Adrenal gland (tissue), 12 donors: ENCODE data around the gene FAT1. TPM values are rescaled to one million over a fixed set of nuclear protein-coding genes. Genes with fewer than 3 reads are reported as not detected.

ENCODE experiments used
- DNase-seq, 7 donors: peaks; one replicate each; pipeline ENCODE4 v3.0.0-alpha.2; 2019 to 2020
- H3K27ac ChIP-seq, 5 donors: fragments of 200-600 bp; sonication (generic) in 4 of 5; 1 replicate in 3 of 5; 2 replicates in 2 of 5; pipeline versions ENCODE4 v1.5.1 to v1.8.0; 2016 to 2020; ENCODE audit warnings: mild to moderate bottlenecking in 1 of 5
- H3K27me3 ChIP-seq: fragments of 200-600 bp; 2 replicates; pipeline ENCODE4 v1.8.0; 2021
- H3K36me3 ChIP-seq, 2 donors: fragments of 200-600 bp; replicated peaks in 1 of 2; 1 replicate in 1 of 2; 2 replicates in 1 of 2; pipeline versions ENCODE4 v1.5.1 to v1.8.0; 2018 to 2022
- H3K4me1 ChIP-seq, 2 donors: fragments of 200-600 bp; replicated peaks in 1 of 2; 1 replicate in 1 of 2; 2 replicates in 1 of 2; pipeline versions ENCODE4 v1.5.1 to v1.8.0; 2018 to 2021
- H3K4me3 ChIP-seq, 4 donors: fragments of 200-600 bp; sonication (generic) in 3 of 4; one replicate each; pipeline ENCODE4 v1.5.1; 2016 to 2018
- H3K9me3 ChIP-seq, 3 donors: fragments of 200-600 bp; sonication (generic) in 1 of 3; replicated peaks in 1 of 3; 1 replicate in 2 of 3; 2 replicates in 1 of 3; pipeline versions ENCODE4 v1.5.1 to v1.8.0; 2016 to 2021
- CTCF ChIP-seq, 6 experiments: fragments of 450-650 bp in 4 of 6; fragments of 200-600 bp in 2 of 6; sonication (generic) in 1 of 6; IDR thresholded peaks; 1 replicate in 5 of 6; 2 replicates in 1 of 6; pipeline versions ENCODE4 v1.5.1 to v1.8.0; 2016 to 2021; ENCODE audit warnings: antibody characterized with exemption in 6 of 6, mild to moderate bottlenecking in 2 of 6, moderate library complexity in 1 of 6
- POLR2A ChIP-seq, 2 donors: fragments of 450-650 bp; IDR thresholded peaks; one replicate each; pipeline ENCODE4 v1.6.1; 2017; ENCODE audit warnings: antibody characterized with exemption in 2 of 2, mild to moderate bottlenecking in 2 of 2, moderate library complexity in 1 of 2
- WGBS, 4 donors: extraction: QIAGEN DNeasy Blood & Tissue Kit in 2 of 4; methylation state at CpG; one replicate each; pipeline versions ENCODE4 v1.1.5 to v1.1.7; 2013 to 2017; 5-methylcytosine and 5-hydroxymethylcytosine counted together
- intact Hi-C, 2 donors: fragments of 100-400 bp; cut with DNase I; formaldehyde crosslinking; loops; one replicate each; pipeline versions ENCODE4 v1.14.1 to v1.15.0; 2022 to 2023
- polyA plus RNA-seq, 3 donors: library from polyadenylated mRNA; stranded (reverse); fragments of 200-250 nt in 2 of 3; fragments of 350-450 nt in 1 of 3; fragmentation: Illumina TruSeq in 1 of 3; extraction: RNeasy Lipid Tissue Mini Kit (QIAGEN cat#74804) in 1 of 3; gene quantifications; one replicate each; pipeline ENCODE4 v1.2.3, GENCODE V29; 2013 to 2014
- total RNA-seq, 9 donors: library from RNA; depleted of rRNA in 4 of 9; stranded (reverse); fragments of >200 nt in 4 of 9; fragments of 120-200 nt in 1 of 9; fragmentation: NEBNext Ultra II Directional in 1 of 9; extraction: Animal tissue kit (Norgen Biotek cat#: 25700) in 1 of 9; gene quantifications; one replicate each; pipeline versions ENCODE4 v1.1.0 to v1.2.4, GENCODE V29; 2013 to 2023
- donor health status: healthy with polysubstance abuse.
- donor health status: Bipolar disorder and iron deficiency.
- donor health status: DM: yes; HTN: yes; CAD: no.
- donor health status: DM: no; HTN: no; CAD: no.
- donor health status: DM: no; HTN: no; CAD: no.
- donor health status: DM: yes; HTN: yes; CAD: no.

FAT1 gene
- total and polyA plus RNA-seq, 12 donors, result 0.79 to 147 (median 6.3) TPM

DNA sequence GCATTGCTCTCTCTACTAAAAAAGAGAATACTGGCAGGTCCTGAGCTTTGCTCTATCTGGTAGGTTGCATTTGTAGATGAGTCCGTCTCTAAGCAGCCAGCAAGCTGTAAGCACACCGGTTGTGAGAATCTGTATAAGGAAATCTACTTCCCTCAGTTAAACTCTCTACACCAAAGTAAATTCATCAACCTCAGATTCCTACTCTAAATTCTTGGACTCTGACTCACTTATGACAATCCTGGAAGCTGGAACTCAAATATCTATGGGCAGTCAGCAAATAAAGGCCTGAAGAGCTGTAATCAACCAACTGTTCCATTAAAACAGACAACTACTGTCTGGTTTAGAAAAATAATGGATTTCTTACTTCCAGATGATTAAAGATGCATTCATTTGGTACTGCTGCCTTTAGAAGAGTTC lies 37.9 kb downstream of the FAT1 start:
- no peaks in the 10 kb centered on the region for H3K27me3 ChIP-seq
- no peak overlapping the region for H3K27ac ChIP-seq
- no peaks in the 10 kb centered on the region for H3K36me3 ChIP-seq
- no peak overlapping the region for H3K4me3 ChIP-seq
- TF ChIP-seq POLR2A (IDR thresholded peaks at IDR 0.05) (no peak), CTCF (IDR thresholded peaks at IDR 0.05) (no peak)
- H3K4me1 ChIP-seq, result no peaks in the 10 kb centered on the region
- WGBS, 4 donors, result 62 to 86% (median 69%) methylated on average over 2 of the region's 2 CpGs
- H3K9me3 ChIP-seq, result no peaks in the 10 kb centered on the region
- intact Hi-C loops, result no loop called here
- no peak for DNase-seq

DNA sequence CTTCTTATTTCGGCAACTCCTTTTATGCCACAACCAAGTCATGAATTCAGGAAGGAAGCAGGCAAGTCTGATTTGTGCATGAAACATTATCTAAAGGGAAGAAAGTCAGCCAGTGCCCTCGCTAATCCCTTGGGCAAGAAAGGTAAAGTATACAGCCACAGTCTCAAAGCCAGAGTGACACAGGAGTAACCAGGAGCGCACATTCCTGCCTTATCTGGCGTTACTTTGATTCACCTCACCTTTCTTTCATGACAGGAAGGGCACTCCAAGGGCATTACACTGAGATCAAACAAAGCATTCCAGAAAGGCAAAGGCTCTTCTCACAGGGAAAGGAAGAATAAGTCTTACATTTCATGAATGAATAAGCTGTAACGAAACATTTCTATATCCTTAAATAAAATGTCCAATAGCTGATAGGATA lies 38.8 kb downstream of the FAT1 start:
- no peaks in the 10 kb centered on the region for H3K4me1 ChIP-seq
- H3K27ac ChIP-seq, result no peak overlapping the region
- intact Hi-C loops, result no loop called here
- no peak for TF ChIP-seq POLR2A (IDR thresholded peaks at IDR 0.05)
- no peak for TF ChIP-seq CTCF (IDR thresholded peaks at IDR 0.05)
- no peaks in the 10 kb centered on the region for H3K27me3 ChIP-seq
- WGBS, 4 donors, result 64 to 76% (median 71%) methylated on average over 5 of the region's 5 CpGs
- H3K36me3 ChIP-seq, result no peaks in the 10 kb centered on the region
- no peak for DNase-seq
- H3K4me3 ChIP-seq, result no peak overlapping the region
- H3K9me3 ChIP-seq, result no peaks in the 10 kb centered on the region

- H3K27me3 ChIP-seq, result no peaks in the 10 kb centered on the region
- no peak overlapping the region for H3K27ac ChIP-seq
- no peak for DNase-seq
- intact Hi-C loops, result no loop called here
- no peaks in the 10 kb centered on the region for H3K36me3 ChIP-seq
- no peaks in the 10 kb centered on the region for H3K4me1 ChIP-seq
- TF ChIP-seq CTCF (IDR thresholded peaks at IDR 0.05) (no peak), POLR2A (IDR thresholded peaks at IDR 0.05) (no peak)
- WGBS, 4 donors, result 79 to 86% (median 84%) methylated on average over 12 of the region's 12 CpGs
- no peaks in the 10 kb centered on the region for H3K9me3 ChIP-seq
- no peak overlapping the region for H3K4me3 ChIP-seq
Measured at GRCh38 chr4:186684220-186684619, 39.4 kb downstream of the FAT1 start.

- Histone ChIP-seq H3K27ac (no peak overlapping the region), H3K9me3 (no peaks in the 10 kb centered on the region), H3K36me3 (no peaks in the 10 kb centered on the region), H3K4me1 (no peaks in the 10 kb centered on the region), H3K4me3 (no peak overlapping the region), H3K27me3 (no peaks in the 10 kb centered on the region)
- DNase-seq, result no peak
- TF ChIP-seq CTCF (IDR thresholded peaks at IDR 0.05), result no peak
- WGBS, 4 donors, result 83 to 91% (median 88%) methylated on average over 6 of the region's 6 CpGs
- intact Hi-C loops, result no loop called here
Measured at GRCh38 chr4:186680641-186681040, 43.0 kb downstream of the FAT1 start.
